NCI-H460 (cell line): ENCODE measurements around the gene SLC22A15. TPM values are rescaled to one million over a fixed set of nuclear protein-coding genes. Genes with fewer than 3 reads are reported as not detected.
"Not testable (repeated sequence)": the region's sequence is repeated elsewhere in the genome, so short reads cannot be mapped to it uniquely, and the experiment has no call there.

Source experiments
- DNase-seq: peaks from one replicate; pipeline ENCODE4 v3.0.0-alpha.2; 2016; ENCODE audit warnings: low read depth; ENCODE audit errors: extremely low read depth
- polyA plus RNA-seq: library from polyadenylated mRNA; depleted of rRNA; stranded (reverse); fragments of >200 nt; gene quantifications from 2 replicates; pipeline ENCODE4 v1.2.3, GENCODE V29; 2014; cell fraction: nucleus; rRNA removed
- total RNA-seq: library from RNA; depleted of rRNA; stranded (reverse); fragments of >200 nt; shearing (Covaris generic); gene quantifications from 2 replicates; pipeline ENCODE4 v1.2.3, GENCODE V29; 2014; rRNA removed

Gene SLC22A15
- total RNA-seq: 0.14 and 0.42 TPM in 2 replicates
- 0.38 and 0.78 TPM in 2 replicates for polyA plus RNA-seq

DNA sequence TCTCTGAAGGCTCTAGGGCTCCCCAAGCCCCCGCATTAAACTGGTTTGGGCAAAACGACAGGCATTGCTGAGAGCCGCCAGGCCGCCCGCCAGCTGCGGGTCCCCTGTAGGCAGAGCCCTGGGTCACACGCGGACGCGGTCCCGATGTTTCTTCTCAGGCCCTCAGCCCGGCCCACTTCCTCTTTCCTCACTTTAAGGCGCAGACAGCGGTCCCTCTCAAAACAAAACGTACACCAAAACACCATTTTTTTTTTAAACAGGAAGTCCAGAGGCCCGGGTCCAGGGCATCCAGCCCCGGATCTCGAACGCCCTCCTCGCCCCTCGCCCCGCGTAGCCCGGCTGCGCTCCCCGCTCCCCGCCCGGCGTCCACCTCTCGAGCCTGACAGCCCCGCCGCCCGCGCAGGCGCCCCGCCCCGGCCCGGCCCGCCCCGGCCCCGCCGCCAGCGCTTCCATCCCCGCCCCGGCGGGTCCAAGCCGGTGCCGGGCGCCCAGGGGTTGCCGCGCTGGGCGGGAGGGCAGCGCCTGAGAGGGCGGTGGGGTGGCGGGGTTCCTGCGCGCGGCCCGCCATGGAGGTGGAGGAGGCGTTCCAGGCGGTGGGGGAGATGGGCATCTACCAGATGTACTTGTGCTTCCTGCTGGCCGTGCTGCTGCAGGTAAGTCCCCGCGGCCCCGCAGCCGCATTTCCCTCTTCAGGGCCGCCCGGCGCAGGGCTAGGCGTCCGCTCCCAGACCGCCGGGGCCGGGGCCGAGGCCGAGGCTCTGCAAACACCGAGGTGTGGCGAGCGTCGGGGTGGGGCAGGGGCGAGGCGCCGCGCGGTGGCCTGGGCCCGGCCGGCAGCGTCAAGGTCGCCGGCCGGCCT, at the start of gene SLC22A15:
SLC22A15 (plus strand) TSS at position 452 of the 859 bp plus-strand sequence; CDS start at position 567, 115 bp downstream.
- DNase-seq: no peak

- no peak for DNase-seq
These were observed 48.3 kb upstream of the SLC22A15 start for GRCh38 chr1:115927971-115928370.

DNA sequence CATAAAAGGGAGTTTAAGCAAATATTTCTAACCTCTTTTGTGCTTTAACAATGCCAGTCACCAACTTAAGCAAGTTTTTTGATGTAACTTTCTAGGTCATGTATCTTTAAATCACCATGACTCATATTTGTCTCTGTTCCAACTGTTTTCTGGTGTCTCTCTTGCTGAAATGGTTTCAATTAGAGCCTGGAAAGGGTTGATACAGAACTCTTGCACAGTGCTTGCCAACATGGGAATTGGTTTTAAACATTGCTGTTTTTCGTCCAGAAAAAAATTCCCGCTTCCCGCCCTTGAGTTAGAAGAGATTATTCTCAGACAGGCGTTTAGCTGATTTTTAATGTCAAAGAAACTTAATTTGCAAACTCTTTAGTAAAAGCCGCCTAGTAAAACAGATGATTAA, 46.4 kb upstream of the SLC22A15 start:
- no peak for DNase-seq

DNA sequence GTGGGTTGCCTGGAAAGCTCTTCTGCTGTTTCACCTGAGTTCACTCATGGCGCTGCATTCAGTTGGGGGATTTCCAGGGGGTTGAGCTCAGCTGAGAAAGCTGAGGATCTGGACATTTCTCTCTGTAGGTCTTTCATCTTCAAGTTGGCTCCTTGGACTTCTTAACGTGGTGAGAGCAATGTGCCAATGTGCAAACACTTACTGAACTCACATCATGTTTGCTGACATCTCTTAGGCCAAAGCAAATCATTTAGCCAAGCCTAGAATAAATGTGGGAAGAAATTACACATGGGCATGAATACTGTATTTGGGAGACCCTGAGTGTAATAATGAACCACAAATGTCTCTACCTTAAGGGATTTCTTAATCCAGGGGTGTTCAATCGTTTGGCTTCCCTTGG, 42.7 kb upstream of the SLC22A15 start:
- DNase-seq: no peak

- no peak for DNase-seq
These were observed 36.9 kb upstream of the SLC22A15 start for GRCh38 chr1:115939455-115939854.

DNA sequence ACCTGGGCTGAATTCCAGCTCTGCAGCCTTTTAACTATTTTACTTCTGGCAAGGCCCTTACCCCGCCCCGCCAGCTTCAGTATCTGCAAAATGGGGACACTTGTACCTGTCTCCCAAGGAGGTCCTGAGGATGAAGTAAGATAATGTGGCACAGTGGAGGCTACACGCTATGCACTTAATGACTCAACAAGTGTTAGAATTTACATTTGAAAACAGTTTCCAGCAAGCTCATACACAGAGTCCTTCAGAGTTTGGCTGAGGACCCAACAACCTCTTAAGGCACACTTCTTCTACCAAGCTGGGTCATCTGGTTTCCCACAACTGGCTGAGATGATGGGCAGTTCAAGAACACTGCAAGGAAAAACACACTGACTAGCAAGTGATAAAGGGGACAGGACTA, 30.2 kb upstream of the SLC22A15 start:
- no peak for DNase-seq

- no peak for DNase-seq
These were observed 27.2 kb upstream of the SLC22A15 start for GRCh38 chr1:115949156-115949555.

GRCh38 chr1:115951560-115951959, 24.8 kb upstream of the SLC22A15 start:
- DNase-seq: no peak

GRCh38 chr1:115952547-115952946, 23.8 kb upstream of the SLC22A15 start:
- no peak for DNase-seq

- DNase-seq: no peak
These were observed 23.1 kb upstream of the SLC22A15 start for GRCh38 chr1:115953180-115953579.

DNA sequence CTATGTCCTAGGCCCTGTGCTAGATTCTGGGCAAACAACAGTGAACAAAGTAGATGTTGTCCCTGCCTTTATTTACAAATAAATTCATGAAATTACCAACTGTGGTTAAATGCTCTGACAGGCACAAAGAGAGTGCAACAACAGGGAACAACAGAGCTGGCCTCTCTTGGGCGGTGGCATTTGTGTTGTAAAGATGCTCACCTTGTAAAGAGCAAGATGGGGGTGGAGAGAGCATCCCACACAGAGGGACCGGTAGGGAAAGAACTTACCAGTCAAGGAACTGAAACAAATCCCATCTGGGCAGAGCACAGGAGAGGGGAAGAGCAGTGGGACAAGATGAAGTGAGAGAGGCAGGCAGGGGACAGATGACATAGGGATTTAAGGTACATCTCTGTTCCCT, 21.6 kb upstream of the SLC22A15 start:
- DNase-seq: no peak

DNA sequence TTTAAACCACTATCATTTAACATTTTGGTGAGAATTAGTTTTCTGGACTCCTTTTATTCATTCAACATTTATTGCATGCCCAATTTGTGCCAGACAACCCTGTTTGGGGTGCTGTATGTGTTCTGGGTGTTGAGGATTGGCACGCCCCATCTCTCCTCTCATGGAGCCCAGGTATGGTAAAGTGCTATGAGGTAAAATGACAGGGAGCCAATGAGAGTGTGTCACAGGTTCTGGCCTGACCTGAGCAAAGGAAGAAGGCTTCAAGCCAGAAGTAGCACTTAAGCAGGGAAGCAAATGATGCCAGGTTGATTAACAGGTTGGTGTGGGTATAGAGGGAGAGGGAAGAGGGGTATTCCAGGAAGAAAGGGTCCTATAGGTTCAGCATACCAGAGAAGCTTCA, 21.1 kb upstream of the SLC22A15 start:
- DNase-seq: no peak

- DNase-seq: no peak
These were observed 17.4 kb upstream of the SLC22A15 start for GRCh38 chr1:115958866-115959265.

GRCh38 chr1:115969509-115969908, 6.8 kb upstream of the SLC22A15 start:
- no peak for DNase-seq

GRCh38 chr1:115971778-115972177, 4.5 kb upstream of the SLC22A15 start:
- not testable (repeated sequence) for DNase-seq

DNA sequence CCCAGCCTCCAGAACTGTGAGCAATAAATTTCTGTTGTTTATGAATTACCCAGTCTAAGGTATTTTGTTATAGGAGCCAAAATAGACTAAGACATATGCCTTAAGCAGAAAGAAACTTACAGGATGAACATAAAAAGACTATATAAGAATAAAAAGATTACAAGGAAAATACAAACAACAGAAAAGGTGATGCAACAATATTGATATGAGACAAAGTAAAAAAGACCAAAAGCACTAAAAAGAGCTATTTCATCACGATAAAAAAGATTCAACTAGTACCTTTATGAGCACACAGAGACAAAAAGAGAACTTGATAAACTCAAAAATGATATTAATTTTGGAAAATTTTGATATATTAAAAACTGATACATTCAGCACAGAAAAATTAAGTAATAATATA, 3.2 kb upstream of the SLC22A15 start:
- no peak for DNase-seq

DNA sequence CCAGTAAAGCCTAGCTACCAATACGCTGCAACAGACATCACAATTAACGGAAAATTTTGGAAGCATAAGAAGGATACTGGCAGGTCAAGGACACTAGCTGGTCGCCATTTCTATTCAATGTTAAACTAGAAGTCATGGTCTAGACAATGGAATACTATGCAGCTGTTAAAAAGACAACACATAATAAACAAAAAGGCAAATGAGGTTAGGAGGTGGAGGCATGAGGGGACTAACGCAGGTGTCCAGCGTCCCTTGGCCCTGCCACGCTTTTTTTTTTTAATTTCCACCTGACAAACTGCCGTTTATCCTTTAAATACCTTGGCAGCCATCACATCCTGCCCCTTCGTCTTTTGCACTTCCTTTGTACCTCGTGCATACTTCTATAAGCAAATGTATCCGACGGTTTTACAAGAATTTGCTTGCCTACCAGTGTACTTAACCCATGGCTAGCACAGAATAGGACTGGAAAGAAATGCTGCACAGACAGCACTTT, 698 bp upstream of the SLC22A15 start:
- DNase-seq: no peak

DNA sequence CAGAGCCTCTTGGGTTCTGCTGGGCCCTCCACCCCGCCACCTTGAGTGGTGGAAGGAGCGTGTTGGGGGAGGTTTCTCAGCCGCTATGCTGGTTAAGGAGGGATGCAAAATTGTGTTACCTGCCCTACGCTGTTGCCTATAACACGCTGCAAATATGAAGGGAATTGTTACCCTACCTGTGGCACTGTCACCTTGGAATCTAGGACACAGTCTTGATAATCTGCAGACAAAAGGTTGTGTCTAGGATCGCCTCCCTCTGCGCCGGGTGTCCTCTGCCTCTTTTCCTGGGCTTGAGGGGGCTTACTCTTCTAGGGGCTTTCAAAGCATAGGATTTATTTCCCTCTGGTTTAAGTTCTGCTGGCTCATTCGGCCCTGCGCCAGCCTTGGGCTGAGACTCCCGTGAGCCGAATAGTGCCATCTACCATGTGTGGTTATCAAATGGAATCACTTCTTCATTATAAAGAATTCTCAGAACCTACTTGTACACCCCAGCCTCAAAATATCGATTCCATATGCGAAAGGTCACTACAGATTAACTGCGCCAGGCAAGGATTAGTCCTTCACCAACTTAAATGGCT, 697 bp downstream of the SLC22A15 start:
- no peak for DNase-seq

DNA sequence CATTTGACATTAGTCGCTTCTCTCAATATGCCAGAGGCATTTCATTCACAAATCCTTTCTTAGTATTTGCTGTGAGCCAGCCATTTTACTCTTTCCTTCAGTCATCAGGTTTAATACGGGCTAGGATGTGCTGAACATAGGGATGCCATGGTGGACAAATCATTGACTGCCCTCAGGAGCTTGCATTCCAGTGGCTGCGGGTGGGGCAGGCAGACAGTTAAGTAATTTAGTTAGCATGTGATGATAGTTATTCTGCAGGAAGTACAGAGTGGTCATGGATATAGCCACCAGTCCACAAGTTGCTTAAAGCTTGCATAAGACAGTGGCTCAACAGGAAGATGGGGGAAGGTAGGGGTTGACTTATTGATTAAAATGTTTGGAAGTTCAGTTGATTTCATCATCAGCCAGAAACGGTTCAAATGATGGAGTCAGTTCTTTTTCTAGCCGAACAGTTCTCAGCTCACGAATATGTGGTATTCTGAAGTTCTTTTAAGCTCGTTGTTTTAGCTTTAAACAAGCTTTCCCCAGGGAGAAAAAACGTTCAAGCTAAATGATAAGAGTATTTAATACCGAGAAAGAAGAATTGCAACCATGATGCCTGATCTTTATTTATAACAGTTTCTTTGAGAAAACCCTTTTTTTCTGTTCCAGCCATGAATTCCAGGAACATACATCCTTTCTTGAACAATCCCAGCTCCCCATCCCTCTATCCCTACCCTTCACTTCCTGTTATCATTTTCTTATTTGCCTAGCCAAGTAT, 1.4 kb downstream of the SLC22A15 start:
- no peak for DNase-seq

DNA sequence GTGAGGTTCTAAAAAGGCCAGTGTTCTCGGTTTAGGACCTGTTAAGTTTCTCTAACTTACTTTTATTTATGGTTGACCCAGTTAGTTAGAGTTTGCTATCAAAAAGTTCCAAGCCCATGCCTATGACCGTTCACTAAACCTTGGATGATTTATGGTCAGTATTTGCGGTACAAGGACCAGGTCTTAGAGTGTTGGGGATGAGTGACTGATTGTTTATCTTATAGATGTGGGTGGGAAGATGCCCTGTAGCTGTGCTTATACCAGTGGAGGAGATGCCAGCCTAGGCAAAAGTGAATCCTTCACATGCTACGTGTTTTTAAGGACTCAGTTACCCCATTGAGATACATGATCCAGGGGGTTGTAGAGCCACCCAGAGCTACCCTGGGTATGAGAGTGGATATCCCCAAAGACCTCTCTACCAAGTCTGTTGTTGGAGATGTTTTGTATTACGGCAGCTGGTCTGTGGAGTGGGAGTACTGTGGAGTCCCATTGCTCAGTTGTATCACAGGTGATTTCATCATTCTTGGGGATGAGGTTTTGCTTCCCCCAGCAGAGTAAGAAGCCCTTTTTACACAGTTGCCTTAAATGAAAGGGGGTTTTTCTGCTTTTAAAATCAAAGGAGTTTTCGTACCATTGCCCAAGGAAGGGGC, 2.1 kb downstream of the SLC22A15 start:
- DNase-seq: no peak

- no peak for DNase-seq
These were observed 3.8 kb downstream of the SLC22A15 start for GRCh38 chr1:115980156-115980555.
